AG08395 (cell line): Measurements from ENCODE around the gene APOA4.

Experiments used
- DNase-seq: peaks from one replicate; pipeline ENCODE4 v3.0.0; 2012; ENCODE audit warnings: mixed read lengths, low spot score

Gene APOA4

DNA sequence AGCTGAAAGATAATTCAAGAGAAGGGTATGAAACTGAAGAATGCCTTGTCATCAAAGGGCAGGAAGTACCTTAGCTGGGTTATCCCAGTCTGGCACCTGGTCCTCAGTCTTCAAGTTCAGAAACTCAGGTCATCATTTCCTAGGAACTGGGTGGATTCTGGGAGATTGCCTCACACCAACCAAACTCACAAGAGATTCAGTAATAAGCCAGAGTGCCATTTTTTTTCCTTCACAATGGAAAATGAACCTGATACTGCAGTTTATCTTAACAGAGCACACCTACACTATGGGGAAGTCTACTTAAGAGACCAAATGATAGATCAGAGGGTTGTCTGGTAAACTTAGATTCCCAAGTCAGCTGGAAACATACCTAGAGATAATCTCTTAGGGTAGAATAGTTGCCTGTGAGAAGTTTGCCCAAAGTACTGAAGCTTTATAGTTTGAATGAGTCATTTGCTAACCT, 46.6 kb downstream of the APOA4 start:
- DNase-seq, result no peak

GRCh38 chr11:116775975-116776374, 47.1 kb downstream of the APOA4 start:
- no peak for DNase-seq

- DNase-seq, result no peak
These were observed 48.4 kb downstream of the APOA4 start for GRCh38 chr11:116774661-116775060.

- peak; percentile 31 for DNase-seq
These were observed 49.7 kb downstream of the APOA4 start for GRCh38 chr11:116773203-116774097.

DNA sequence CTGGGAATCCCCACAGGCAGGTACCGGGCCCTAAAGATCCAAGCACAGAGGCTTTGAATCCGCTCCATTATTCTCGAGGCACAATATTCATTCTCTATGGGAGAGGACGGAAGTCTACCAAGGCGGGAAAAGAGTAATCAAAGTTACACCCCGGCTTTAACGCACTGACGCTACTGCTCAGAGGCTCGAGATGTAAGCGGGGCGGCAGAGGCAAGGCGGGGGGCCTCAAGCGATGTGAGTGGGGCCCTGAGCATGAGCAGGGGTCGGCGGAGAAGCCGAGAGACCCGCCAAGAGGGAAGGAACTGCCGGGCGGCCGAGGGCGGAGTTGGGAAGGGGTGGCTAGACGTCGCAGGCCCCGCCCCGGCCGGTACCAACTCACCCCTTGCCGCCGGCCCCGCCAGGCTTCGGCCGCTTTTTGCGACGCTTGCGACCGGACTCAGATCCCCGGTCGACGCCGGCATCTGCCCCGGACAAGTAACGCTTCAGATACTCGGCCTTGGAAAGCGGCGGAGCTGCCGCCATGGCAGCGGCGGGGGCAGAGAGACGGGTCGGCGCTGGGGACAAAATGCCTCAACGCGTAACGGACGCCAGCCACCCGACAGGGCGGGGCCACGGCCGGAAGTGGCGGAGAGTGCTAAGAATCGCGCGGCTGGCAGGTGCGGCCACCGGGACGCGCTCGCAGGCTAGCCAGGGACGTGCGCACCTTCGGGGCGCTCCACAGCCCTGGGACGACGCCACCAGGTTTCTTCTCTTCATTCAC, 50.5 kb downstream of the APOA4 start, which contains the start of gene BUD13:
Gene BUD13, minus strand, starts transcription at position 545 of the 760 bp plus-strand sequence. Its CDS starts 23 bp downstream, at position 522.
- DNase-seq, result peak; percentile 94

- no peak for DNase-seq
These were observed 51.2 kb downstream of the APOA4 start for GRCh38 chr11:116771935-116772334.
